ENCODE data around the gene ADA.
"Not testable (repeated sequence)": the region's sequence is repeated elsewhere in the genome, so short reads cannot be mapped to it uniquely, and the experiment has no call there.

Gene ADA

DNA sequence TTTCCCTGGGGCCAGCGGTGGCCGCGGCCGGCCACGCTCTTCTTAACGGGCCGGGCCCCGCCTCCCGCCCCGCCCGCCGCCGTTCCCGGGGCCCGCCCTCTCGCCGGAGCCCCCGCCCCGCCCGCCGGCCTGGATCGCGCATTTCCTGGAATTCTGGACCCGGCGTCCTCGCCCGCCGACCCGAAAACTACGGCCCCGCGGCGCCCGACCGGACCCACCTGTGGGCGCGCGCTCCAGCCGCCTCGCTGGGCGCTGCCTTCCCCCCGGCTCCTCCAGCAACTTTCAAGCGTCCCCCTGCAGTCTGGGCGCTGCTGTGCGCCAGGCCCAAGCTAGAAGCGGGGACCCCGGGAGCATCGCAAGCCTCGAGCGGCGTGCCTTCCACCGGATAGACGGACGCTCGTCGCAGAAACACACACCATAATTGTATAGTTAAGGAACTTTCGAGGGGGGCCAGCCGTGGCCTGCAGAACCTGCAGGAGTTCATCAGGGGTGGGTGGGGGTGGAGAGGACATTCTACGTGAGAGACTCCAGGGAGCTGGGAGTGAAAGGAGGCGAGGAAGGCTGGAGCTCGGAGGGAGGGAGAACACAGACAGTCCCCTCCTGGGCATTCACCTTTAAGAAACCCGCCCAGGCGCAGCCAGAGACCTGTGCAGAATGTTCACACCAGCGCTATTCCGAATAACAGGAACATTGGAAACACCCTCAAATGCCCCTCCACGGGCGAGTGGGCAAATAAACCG, at the start of gene ADA:
ADA (minus strand) TSS at position 16 of the 740 bp plus-strand sequence. CDS start 92 bp downstream, outside the sequence.
- DNase-seq = peak; percentile 65

GRCh38 chr20:44700306-44700705, 48.8 kb upstream of the ADA start:
- no peak for DNase-seq

DNA sequence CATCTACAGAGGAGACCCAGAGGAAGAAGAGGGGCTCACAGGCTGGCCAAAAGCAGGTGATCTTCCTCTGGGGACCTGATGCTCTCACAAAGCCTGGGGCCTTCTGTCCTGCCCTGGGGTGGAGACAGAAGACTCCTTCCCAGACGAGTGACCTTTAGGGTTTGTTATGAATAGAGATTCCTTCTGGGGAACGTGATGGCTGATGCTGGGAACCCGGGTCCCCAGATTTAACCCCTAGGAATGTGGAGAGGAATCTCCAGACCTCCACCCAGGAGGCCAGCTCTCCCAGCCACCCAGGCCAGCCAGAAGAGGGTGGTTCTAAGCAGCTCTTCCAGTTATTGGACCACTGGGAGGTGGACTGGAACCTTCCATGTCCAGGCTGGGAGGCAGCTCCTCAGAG, 46.9 kb upstream of the ADA start:
- no peak for DNase-seq

DNA sequence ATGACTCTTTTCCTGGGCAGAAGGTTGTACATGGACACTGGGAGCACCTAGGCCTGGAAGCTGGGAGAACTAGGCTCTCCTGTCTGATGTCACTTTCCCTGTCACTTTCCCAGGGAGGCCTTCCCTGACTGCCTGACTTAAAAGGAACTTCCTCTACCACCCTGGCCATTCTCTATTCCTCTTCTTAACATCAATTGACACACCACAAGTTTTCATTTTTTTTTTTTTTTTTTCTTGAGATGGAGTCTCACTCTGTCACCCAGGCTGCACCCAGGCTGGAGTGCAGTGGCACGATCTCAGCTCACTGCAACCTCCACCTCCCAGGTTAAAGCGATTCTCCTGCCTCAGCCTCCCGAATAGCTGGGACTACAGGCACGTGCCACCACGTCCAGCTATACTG, 45.5 kb upstream of the ADA start:
- DNase-seq = not testable (repeated sequence)

DNA sequence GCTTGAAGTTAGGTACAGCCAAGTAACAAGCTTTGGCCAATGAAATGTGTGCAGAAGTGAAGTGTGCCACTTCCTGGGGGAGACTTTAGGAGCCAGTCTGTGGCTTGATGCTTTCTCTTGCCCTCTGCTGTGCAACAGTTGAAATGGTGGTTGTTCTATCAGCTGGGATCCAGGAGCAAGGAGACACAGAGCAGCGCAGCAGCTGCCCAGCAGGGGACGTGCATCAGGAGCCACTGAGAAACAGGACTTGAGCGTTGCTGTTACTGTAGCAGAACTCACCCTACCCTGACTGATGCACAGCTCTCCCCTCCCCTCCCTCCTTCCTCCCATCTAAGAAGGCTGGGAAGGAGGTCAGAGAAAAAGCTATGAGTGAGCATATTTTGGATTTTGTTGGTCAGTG, 44.8 kb upstream of the ADA start:
- peak; percentile 43 for DNase-seq

- no peak for DNase-seq
These were observed 44.3 kb upstream of the ADA start for GRCh38 chr20:44695674-44696300.

GRCh38 chr20:44695295-44695673, 43.8 kb upstream of the ADA start:
- DNase-seq = no peak

- no peak for DNase-seq
These were observed 42.7 kb upstream of the ADA start for GRCh38 chr20:44694159-44694558.

DNA sequence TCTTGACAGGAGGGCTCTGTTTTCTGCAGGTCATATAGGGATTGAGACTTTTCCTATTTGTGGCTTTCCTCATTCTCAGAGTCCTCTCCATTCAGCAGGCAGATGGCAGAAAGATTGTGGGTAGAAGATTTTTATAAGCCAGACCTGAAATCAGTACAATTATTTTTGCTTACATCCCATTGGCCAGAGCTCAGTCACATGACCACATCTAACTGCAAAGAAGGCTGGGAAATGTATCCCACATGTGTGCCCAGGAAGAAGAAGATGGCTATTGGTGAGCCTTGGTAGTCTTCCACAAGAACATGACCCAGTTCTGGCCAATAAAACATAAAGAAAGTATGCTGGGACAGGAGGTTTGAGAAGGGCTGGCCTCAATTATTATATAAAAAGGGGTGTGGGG, 42.1 kb upstream of the ADA start:
- no peak for DNase-seq

GRCh38 chr20:44692932-44693480, 41.5 kb upstream of the ADA start:
- DNase-seq = no peak

DNA sequence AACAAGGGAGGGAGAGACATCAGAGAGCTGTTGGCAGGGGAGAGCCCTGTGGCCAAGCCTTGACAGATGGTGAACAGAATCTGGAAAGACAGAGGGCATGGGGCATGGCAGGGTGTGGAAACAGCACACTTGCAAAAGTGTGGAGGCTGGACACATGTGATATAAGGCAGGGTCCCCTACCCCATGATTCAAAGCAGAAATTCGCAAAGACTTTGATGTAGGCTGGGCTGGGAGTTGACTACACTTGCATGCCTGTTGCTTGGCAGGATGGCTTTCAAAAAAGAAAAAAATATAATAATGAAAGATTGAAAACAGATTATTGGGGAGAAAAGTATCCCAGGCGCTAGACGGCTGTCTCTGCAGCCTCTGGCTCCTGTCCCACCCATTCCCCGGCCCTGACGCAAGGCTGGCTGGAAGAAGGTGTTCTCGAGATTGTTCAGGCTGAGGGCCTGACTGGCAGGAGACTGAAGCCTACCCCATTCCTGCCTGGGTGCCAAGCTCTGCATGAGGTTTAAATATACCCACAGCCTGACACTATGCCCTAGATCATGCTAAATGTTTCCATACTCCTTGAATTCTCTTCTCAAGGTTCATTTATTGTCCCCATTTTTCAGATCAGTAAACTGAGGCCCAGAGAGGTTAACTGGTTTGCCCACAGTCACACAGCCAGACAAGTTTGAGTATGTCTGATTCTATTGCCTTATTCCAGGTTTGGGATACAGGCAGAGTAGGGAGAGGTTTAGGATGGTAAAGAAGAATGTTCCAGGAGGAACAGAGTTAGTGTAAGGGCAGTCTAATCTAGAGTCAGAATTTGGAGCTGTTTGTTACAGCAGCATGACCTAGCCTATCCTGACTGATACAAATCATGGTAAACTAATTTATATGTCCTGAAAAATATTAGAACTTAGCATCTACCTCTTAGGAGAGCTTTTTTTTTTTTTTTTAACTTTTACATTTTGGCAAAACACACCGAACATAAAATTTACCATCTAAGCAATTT, 40.2 kb upstream of the ADA start:
- DNase-seq = no peak

DNA sequence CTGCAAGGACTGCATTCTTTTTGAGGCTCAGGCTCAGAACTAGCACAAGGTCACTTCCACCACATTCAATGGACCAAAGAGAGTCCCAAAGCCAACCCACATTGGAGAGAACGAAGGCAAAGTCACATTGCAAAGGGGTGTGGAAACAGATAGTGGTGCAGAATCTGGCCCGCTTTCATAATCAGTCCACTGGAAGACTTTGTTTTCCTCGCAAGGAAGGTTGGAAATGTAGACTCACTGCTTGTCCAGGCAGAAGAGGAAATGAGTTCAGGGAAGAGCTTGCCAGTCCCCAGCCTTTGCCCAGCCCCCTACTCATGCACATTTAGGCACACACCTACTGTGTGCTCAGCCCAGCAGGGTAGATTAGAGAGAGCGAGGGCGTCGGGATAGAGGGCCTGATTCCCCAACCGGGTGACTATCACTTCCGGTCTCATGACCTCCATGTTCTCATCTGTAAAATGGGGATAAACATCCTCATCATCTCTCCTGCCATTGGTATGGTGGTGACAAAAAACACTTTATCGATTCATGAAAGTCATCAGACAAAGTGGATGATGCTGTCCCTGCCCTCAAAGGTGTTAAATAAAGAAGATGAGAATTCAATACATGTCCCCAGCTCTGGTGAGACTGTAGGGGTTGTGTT, 39.4 kb upstream of the ADA start:
- no peak for DNase-seq

GRCh38 chr20:44689809-44690208, 38.3 kb upstream of the ADA start:
- DNase-seq = no peak

DNA sequence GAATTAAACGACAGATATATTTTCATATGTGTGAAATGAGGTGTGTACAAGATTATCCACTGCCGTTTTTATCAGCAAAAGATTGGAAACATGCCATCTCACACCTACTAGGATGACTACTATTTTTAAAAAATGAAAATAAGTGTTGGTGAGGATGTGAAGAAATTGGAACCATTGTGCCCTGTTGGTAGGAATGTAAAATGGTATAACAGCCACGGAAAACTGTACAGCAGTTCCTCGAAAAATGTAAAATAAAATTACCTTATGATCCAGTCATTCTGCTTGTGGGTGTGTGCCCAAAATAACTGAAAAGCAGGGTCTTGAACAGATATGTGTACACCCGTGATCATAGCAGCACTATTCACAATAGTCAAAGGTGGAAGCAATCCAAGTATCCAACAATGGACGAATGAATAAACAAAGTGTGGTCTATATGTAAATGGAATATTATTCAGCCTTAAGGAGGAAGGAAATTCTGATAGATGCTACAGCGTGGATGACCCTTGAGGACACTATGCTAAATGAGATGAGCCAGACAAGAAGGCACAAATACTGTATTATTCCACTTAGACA, 36.6 kb upstream of the ADA start:
- no peak for DNase-seq

GRCh38 chr20:44686934-44687333, 35.4 kb upstream of the ADA start:
- no peak for DNase-seq

DNA sequence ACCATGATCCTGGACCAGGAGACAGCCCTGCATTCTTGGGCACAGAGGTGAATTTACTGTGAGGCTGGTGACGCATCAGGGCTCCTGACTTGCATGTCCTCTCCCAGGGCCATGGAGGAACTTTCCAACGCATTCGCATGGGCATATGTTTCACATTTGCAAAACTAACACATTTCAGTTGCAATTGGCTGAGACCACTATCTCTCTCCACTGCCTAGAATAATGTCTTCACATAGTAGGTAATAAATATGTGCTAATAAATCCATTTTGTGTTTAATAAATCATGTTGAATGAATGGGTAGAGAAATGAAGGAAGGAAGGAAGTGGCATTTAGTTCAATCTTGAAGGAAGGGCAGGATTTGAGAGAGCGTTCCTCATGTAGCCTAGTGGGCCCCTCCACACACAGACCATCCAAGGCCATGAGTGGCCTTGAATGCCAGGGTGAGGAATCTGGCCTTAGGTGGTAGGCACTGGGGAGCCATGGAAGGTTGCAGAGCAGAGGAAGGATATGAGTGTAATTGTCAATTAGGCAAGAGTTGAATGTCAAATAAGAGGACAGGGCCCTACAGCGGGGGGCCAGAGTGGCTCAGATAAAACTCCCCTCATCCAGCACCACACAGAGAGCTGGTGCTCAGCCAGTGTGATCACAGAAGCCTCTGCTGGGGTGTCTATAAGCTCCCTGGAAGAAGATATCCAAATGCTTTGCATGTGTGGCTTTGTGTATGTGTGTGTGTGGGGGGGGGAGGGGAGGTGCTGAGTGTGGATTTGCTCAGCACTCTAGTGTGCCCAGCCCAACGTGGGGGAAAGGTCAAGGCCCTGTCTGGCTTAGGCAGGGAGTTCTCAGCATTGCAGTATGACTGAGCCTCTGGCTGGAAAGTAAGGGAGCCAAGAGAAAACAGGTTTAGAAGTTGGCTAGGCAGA, 32.8 kb upstream of the ADA start:
- no peak for DNase-seq

DNA sequence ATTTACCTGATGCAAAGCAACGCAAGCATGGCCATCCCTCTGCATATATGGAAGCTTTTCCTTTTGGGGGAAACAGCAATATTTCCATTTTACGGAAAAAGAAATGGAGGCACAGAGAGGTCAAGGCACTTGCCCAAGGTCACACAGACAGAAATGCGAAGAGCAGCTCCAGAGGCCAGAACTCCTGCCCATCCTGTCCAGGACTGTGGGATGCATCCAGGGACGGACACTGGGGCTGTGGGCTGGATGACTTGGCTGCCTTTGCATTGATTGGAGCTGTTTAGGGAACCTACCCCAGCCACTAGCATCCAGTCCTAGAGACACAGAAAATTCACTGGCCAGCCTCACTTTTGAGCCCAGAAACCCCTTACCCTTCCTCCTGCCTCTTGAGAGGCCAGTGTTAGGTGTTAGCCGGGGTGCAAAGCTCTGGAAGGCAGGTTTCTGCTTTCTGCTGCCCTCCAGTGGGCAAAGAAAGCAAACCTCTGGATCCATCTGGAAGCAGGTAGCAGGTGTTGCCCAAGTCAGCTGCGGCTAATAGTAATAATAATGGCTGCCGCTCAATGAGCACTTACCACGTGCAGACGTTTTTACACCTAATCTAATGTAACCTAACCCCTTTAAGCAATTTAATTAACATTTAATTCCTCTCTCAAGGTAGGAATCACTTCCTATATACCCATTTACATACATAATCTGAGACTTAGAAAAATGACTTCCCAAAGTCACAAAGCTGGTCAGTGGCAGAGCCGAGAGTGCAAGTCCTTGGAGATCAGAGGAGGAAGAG, 32.0 kb upstream of the ADA start:
- DNase-seq = peak; percentile 83

- no peak for DNase-seq
These were observed 30.5 kb upstream of the ADA start for GRCh38 chr20:44681796-44682566.

DNA sequence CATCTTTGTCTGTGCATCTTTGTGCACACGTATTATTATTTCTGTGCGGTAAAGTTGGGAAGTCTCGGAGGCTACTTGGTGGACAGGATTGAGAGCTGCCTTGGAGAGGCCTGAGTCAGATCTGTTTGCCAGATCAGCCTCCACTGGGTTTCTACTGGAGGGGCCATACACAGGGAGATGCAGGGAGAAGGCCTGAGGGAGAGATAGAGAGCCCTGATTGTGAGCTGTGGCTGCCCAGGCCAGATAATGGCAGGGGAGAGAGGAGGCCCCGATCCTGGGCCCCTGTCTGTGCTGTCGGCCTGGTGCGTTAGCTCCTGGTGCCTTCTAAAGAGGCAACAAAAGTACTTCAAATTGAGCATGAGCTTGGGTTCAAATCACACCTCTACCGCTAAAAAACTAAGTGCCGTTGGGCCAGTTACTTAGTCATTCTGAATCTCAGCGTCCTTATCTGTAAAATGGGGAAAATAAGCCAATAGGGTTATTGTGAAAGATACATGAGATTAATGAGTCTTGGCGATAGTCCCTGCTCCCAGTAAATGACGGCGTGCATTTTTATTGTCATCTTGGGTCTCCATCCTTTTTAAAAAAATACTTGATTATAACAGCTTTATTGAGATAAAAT, 27.6 kb upstream of the ADA start:
- no peak for DNase-seq

Measured in RPMI8226 (cell line).